NCI-H460 (cell line): ENCODE measurements around the gene ABCC1. TPM values are rescaled to one million over a fixed set of nuclear protein-coding genes. Genes with fewer than 3 reads are reported as not detected.
"Not testable (repeated sequence)": the region's sequence is repeated elsewhere in the genome, so short reads cannot be mapped to it uniquely, and the experiment has no call there.

ENCODE experiments used
- DNase-seq: peaks from one replicate; pipeline ENCODE4 v3.0.0-alpha.2; 2016; ENCODE audit warnings: low read depth; ENCODE audit errors: extremely low read depth
- polyA plus RNA-seq: library from polyadenylated mRNA; depleted of rRNA; stranded (reverse); fragments of >200 nt; gene quantifications from 2 replicates; pipeline ENCODE4 v1.2.3, GENCODE V29; 2014; cell fraction: nucleus; rRNA removed
- total RNA-seq: library from RNA; depleted of rRNA; stranded (reverse); fragments of >200 nt; shearing (Covaris generic); gene quantifications from 2 replicates; pipeline ENCODE4 v1.2.3, GENCODE V29; 2014; rRNA removed

The ABCC1 gene
- 25.8 and 27.7 TPM in 2 replicates for total RNA-seq
- 29.9 and 30.0 TPM in 2 replicates for polyA plus RNA-seq

DNA sequence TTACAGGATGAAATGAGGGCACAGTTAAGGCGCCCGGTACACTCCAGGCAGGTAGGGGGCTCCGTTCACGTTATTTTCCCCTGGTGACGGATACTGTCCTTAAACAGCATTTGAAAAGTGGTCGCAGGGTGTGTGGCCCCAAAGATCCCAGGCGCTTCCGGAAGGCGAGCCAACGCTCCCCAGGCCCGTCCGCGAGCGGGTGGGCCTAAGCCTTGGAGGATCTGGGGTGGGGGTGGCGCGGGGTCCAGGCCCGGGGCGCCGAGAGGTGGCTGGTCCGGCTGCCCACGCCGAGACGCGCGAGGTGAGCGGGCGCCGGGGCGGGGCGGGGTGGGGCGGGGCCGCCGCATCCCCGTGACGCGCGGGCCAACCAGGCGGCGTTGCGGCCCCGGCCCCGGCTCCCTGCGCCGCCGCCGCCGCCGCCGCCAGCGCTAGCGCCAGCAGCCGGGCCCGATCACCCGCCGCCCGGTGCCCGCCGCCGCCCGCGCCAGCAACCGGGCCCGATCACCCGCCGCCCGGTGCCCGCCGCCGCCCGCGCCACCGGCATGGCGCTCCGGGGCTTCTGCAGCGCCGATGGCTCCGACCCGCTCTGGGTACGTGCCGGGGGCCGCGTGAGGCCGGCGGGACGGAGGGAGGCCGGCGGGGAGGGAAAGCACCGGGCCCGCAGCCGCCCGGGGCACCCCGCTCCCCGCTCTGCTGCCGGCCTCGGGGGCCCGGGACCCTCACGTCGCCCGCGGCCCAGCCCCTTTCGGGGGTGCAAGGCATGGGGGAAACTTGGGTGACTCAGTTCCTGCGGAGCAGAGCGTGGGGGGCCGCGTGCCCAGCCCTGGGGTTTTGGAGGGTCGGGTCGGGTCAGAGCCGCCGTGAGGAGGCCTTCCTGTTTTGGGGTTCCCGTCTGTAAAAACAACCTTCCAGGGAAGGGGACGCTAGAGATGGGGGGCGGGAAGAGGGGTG is at the start of gene ABCC1:
ABCC1 (plus strand) TSS at position 407 of the 951 bp plus-strand sequence; CDS start at position 543, 136 bp downstream.
- peak; percentile 40 for DNase-seq

DNA sequence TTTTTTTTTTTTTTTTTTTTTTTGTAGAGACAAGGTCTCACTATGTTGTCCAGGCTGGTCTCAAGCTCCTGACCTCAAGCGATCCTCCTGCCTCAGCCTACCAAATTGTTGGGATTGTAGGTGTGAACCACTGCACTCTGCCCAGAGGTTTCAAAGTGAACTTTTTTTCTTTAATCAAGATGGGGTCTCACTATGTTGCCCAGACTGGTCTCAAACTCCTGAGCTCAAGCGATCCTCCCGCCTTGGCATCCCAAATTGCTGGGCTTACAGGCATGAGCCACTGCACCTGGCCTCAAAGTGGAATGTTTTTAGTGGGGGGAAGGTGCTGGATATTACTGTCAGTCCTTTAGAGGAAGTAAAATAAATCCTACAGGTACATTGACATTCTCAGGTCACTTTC is 49.1 kb upstream of the ABCC1 start:
- no peak for DNase-seq

DNA sequence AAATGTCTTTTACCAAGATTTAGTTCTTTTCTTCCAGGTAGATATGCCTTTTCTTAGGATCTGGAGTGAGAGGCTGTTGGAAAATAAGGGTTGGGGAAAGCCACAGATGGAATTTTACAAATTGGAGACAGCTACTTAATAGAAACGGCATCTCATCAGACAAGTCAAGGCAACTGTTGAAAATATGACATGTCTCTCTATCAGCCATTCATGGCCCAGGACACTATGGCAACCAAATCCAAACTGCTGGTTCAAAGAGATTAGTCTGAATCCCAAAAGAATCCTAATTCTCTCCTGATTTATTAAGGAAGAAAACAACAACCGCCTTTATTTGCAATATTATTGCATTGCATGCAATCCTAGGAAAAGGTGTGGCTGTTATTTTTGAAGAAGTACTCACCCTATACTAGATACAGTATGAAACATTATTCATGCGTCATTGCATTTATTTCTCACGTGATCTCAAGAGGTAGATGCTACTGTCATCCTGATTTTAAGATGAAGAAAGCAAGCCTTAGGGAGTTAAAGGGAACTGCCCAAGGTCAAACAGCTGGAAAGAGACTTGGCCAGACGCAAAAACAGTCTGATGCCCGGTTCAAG is 48.4 kb upstream of the ABCC1 start:
- no peak for DNase-seq

DNA sequence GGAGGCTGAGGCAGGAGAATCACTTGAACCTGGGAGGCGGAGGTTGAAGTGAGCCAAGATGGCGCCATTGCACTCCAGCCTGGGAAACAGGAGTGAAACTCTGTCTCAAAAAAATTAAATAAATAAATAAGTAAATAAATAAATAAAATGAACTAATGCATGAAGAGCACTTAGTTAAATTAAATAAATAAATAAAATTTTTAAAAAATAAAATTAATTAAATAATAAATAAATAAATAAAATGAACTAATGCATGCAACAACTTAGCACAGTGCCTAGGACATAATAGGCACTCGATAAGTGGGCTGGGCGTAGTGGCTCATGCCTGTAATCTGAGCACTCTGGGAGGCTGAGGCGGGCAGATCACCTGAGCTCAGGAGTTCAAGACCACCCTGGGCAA is 45.5 kb upstream of the ABCC1 start:
- no peak for DNase-seq

DNA sequence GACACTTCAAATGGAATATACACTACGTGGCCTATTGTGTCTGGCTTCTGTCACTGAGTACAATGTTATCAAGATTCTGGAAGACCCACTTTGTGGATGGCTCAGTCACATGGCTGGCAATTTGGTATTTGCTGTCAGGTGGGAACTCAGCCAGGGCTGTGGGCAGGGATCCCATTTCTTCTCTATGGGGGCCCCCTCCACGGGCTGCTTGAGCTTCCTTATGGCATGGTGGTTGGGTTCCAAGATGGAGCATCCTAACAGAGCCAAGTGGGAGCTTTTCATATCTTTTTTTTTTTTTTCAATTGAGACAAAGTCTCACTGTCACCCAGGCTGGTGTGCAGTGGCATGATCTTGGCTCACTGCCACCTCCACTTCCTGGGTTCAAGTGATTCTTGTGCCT is 43.0 kb upstream of the ABCC1 start:
- DNase-seq: no peak

DNA sequence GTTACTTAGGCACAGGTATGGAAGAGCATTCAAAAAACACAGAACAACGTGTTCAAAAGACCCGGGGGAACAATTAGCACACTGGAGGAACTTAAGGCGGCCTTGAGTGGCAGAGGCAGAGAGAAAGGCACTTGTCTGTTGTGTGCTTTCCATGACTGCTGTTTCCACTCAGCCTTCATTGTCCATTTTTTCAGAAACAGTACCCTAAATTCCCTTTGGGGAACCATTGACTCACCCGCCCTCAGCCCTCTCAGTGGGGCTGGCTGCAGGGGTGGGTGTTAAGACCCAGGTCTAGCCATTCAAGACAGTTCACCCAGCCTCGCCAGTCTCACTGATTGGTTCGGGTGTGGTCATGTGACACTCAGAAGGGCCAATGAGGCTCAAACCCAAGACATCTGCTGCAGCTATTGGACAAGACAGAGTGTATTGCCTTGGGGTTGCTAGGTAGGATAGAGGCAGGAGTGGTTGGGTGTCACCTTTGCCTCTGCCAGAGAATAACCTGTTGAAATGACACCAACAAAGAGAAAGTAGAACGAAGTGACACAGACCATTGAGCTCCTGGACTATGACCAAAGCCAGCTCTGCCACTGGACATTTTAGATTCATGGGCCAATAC is 41.4 kb upstream of the ABCC1 start:
- DNase-seq: peak; percentile 44

DNA sequence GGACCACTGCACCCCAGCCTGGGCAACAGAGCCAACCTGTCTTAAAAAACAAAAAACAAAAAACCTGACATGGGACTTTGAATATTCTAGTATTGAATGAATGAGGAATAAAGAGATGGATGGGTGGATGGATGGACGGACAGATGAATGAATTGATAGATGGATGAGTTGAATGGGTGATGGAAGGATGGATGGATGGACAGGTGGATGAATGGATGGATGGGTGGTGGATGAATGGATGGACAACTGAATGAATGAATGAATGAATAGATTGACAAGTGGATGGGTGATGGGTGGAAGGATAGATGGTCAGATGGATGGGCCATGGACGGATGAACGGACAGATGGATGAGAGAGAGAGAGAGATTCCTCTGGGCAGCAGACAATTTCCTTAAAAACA is 38.2 kb upstream of the ABCC1 start:
- no peak for DNase-seq

DNA sequence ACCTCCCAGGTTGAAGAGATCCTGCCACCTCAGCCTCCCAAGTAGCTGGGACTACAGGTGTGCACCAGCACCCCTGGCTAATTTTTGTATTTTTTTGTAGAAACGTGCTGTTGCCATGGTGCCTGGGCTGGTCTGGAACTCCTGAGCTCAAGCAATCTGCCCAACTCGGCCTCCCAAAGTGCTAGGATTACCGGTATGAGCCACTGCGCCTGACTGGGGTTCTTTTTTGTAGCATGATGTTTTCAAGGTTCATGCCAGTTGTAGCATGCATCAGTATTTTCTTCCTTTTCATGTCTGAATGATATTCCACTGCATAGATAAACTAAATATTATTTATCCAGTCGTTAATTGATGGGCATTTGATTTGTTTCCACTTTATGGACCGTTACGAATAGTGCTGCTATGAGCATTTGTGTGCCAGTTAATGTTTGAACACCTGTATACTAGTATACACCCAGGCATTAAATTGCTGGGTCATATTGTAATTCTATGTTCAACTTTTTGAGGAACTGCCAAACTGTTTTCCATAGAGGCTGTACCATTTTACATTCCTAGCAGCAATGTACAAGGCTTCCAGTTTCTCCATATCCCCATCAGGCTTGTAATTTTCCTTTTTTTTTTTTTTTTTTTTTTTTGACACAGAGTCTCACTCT is 36.2 kb upstream of the ABCC1 start:
- no peak for DNase-seq

DNA sequence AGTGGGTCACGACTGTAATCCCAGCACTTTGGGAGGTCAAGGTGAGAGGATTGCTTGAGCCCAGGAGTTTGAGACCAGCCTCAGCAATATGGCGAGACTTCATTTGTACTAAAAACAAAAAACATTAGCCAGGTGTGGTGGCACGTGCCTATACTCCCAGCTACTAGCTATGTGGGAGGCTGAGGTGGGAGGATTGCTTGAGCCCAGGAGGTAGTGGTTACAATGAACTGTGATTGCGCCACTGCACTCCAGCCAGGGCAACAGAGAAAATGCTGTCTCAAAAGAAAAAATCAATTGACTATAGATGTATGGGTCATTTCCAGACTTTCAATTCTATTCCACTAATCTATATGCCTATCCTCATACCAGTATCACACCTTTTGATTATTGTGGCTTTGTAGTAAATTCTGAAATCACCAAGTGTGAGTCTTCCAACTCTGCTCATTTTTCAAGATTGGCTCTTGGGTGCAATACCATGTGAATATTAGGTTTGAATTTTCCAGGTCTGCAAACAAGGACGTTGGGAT is 33.8 kb upstream of the ABCC1 start:
- DNase-seq: no peak

DNA sequence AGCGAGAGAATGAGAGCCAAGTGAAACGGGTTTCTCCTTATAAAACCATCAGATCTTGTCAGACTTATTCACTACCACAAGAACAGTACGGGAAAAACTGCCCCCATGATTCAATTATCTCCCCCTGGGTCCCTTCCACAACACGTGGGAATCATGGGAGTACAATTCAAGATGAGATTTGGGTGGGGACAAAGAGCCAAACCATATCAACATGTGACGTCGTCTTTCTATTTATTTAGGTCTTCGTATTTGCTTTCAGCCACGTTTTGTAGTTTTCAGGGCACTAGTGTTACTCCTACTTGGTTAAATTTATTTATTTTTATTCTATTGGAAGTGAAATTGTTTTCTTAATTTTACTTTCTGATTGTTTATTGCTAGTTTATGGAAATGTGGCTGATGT is 33.1 kb upstream of the ABCC1 start:
- DNase-seq: no peak

DNA sequence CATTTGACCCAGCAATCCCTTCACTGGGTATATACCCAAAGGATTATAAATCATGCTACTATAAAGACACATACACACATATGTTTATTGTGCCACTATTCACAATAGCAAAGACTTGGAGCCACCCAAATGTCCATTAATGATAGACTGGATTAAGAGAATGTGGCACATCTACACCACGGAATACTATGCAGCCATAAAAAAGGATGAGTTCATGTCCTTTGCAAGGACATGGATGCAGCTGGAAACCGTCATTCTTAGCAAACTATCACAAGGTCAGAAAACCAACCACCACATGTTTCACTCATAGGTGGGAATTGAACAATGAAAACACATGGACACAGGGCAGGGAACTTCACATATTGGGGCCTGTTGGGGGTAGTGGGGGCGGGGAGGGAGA is 31.1 kb upstream of the ABCC1 start:
- DNase-seq: not testable (repeated sequence)

DNA sequence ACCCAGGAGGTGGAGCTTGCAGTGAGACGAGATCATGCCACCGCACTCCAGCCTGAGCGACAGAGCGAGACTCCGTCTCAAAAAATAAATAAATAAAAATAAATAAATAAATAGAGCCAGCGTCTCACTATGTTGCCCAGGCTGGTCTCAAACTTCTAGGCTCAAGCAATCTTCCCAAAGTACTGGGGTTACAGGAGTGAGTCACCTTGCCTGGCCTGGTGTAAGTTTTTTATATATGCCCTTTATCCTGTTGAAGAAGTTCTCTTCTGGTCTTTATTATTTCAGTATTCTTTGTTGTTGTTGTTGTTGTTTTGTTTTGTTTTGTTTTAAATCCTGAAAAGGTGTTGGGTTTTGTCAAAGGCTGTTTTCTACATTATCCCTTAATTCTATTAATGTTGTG is 30.1 kb upstream of the ABCC1 start:
- DNase-seq: no peak

DNA sequence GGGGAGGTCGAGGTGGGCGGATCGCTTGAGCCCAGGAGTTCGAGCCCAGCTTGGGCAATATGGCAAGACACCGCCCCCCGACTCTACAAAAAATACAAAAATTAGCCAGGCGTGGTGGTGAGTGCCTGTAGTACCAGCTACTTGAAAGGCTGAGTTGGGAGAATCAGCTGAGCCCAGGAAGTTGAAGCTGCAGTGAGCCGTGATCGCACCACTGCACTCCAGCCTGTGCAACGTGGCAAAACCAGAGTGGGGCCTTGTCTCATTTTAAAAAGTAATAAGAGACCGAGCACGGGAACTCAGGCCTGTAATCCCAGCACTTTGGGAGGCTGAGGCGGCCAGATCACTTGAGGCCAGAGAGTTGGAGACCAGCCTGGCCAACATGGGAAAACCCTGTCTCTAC is 24.4 kb upstream of the ABCC1 start:
- no peak for DNase-seq

DNA sequence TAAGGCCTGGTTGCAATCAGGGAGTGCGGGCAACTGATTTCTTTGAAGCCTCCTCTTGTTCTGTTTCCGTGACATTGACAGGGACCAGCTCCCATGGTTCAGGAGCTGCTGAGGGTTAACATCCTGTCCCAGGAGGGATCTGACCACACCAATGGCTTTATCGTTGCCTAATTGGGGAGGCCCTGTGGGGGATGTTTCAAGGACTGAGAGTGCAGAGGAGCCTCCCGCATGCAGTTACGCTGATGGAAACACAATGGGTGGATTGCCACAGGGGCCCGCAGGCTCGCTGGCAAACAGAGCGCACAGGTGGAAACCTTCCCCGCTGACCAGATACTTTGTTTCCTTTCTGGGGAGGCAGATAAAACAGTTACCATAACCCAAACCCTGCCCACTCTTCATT is 23.8 kb upstream of the ABCC1 start:
- no peak for DNase-seq

DNA sequence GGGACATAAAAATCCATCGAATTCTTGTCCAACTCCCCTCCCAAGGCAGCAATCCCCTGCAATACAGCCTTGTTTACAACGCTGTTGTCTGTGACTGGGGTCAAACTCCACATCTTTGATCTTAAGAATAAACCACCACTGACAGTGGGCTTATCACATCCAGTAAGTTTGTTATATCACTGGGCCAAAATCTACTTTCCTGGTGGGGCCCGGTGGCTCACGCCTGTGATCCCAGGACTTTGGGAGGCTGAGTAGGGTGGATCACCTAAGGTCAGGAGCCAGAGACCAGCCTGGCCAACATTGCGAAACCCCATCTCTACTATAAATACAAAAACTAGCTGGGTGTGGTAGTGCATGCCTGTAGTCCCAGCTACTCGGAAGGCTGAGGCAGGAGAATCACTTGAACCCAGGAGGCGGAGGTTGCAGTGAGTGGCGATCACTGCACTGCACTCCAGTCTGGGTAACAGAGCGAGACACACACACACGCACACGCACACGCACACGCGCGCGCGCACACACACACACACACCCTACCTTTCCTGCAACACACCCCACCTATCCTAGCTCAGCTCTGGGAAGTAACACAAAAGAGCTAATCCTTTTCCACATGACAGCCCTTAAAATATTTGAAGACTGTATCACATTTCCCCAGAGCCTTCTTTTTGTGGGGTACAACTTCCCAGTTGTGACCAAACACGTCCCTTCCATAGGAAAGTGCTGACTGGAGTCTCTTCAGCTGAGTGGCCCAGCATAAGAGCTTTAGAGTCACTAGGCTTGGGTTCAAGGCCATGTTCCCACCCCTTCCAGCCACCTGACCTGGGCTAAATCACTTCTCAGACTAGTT is 20.9 kb upstream of the ABCC1 start:
- no peak for DNase-seq

DNA sequence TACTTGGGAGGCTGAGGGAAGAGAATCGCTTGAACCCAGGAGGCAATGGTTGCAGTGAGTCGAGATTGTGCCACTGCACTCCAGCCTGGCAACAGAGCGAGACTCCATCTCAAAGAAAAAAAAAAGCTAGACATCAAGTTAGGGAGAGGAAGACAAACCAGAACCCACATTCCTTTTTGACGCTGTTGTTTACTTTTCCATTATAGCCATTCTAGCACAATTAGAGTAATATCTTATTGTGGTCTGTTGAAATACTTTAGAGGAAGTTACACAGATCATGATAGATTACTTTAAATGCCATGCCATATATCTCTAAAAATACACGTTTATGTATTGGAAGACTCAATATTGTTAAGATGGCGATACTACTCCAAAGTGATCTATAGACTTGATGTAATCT is 16.5 kb upstream of the ABCC1 start:
- DNase-seq: no peak

DNA sequence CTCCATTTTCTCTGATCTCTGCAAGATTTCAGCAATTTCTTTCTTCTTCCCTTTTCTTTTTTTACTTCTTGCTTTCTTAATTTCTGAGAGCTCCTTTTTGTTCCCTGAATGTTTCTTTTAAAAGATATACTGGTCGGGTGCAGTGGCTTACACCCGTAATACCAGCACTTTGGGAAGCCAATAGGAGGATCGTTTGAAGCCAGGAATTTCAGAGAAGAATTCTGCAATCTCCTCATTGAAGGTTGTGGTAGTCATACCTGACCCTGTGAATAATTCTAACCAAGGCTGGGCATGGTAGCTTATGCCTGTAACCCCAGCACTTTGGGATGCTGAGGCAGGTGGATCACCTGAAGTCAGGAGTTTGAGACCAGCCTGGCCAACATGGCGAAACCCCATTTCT is 15.6 kb upstream of the ABCC1 start:
- no peak for DNase-seq

DNA sequence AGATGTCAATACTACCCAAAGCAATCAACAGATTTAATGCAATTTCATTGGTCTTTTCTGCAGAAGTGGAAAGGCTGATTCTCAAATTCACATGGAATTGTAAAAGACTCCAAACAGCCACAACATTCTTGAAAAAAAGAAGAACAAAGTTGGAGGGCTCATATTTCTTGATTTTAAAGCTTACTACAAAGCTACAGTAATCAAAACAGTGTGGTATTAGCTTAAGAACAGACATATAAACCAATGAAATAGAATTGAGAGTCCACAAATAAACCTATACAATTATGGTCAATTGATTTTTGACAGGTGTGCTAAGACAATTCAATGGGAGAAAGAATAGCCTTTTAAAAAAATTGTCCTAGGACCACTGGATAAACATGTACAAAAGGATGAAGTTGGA is 14.4 kb upstream of the ABCC1 start:
- no peak for DNase-seq

DNA sequence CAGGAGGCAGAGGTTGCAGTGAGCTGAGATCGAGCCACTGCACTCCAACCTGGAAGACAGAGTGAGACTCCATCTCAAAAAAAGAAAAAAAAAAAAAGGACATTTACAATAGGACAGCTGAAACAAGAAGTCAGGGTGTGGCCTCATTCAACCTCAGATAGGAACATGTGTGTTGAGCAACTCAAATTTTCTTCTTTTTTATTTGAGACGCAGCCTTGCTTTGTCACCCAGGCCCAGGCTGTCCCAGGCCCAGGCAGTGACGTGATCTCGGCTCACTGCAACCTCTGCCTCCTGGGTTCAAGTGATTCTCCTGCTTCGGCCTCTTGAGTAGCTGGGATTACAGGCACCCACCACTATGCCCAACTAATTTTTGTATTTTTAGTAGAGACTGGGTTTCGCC is 12.6 kb upstream of the ABCC1 start:
- not testable (repeated sequence) for DNase-seq
